Immature natural killer cell (primary cell): ENCODE results near the gene LRCH1. TPM values are rescaled to one million over a fixed set of nuclear protein-coding genes. Genes with fewer than 3 reads are reported as not detected.

Experiments
- DNase-seq, 3 donors: peaks; one replicate each; pipeline ENCODE4 v3.0.0; 2022; ENCODE audit warnings: mixed read lengths in 1 of 3
- H3K27ac Mint-ChIP-seq, 6 donors: one replicate each; pipeline ENCODE4 v1.8.0; 2020; ENCODE audit warnings: mixed read lengths in 6 of 6, mild to moderate bottlenecking in 5 of 6, inconsistent platforms in 4 of 6, moderate library complexity in 3 of 6
- H3K27me3 Mint-ChIP-seq, 3 donors: one replicate each; pipeline ENCODE4 v1.8.0; 2020 to 2021; ENCODE audit warnings: low read depth in 3 of 3, mild to moderate bottlenecking in 3 of 3, mixed read lengths in 3 of 3, moderate library complexity in 3 of 3, inconsistent platforms in 1 of 3
- H3K36me3 Mint-ChIP-seq, 3 donors: one replicate each; pipeline ENCODE4 v1.8.0; 2020; ENCODE audit warnings: mixed read lengths in 3 of 3, inconsistent platforms in 2 of 3, mild to moderate bottlenecking in 2 of 3
- H3K4me1 Mint-ChIP-seq, 2 donors: one replicate each; pipeline ENCODE4 v1.8.0; 2020; ENCODE audit warnings: inconsistent platforms in 2 of 2, mild to moderate bottlenecking in 2 of 2, mixed read lengths in 2 of 2, moderate library complexity in 1 of 2
- H3K4me3 Mint-ChIP-seq, 5 donors: one replicate each; pipeline ENCODE4 v1.8.0; 2020; ENCODE audit warnings: mild to moderate bottlenecking in 5 of 5, mixed read lengths in 5 of 5, inconsistent platforms in 3 of 5, moderate library complexity in 3 of 5
- H3K9me3 Mint-ChIP-seq, 6 donors: one replicate each; pipeline ENCODE4 v1.8.0; 2020; ENCODE audit warnings: mild to moderate bottlenecking in 6 of 6, mixed read lengths in 6 of 6, inconsistent platforms in 4 of 6, moderate library complexity in 3 of 6
- polyA plus RNA-seq, 3 donors: library from polyadenylated mRNA; unstranded; fragments of 300-500 nt; fragmentation: Illumina TruSeq; gene quantifications; one replicate each; pipeline ENCODE4 v1.2.3, GENCODE V29; 2021

LRCH1 gene
- polyA plus RNA-seq, 3 donors from 2014 or later = 3.0 to 6.6 (median 5.5) TPM

DNA sequence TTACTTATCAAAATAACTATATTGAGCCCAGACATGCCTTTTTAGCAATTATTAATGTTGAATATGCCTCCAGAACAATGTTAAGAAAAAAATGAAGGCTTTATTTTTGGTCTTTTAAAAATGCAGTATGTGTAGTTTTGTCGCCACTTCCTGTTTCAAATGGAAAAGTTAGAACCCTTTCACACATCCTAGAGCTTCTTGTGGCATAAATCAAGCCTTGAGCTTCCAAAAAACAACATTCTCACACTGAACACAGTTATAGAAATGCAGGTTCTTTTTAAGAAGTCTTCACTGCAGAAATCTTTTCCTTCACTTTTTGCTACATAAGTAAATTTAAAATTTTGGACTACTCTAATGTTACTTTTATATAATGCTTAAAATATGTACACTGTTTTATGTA is 135.3 kb downstream of the LRCH1 start:
- Mint-ChIP-seq H3K36me3 (peaks cover 14 to 18% (median 15%) of the 10 kb centered on the region in 3 donors), H3K27ac (peak overlapping the region in 3 of 6 donors; percentile 14 to 57 (median 46)), H3K27me3 (peaks cover 0 to 2% (median 0%) of the 10 kb centered on the region in 3 donors), H3K9me3 (no peaks in the 10 kb centered on the region), H3K4me1 (peaks cover 15 to 27% of the 10 kb centered on the region in 2 donors), H3K4me3 (peak overlapping the region in 2 of 5 donors; percentile 9 to 16)
- DNase-seq = no peak

- Mint-ChIP-seq H3K27ac (no peak overlapping the region), H3K36me3 (peaks cover 37 to 68% (median 51%) of the 10 kb centered on the region in 3 donors), H3K27me3 (peaks cover 0 to 1% (median 0%) of the 10 kb centered on the region in 3 donors), H3K4me1 (no peaks in the 10 kb centered on the region), H3K4me3 (no peak overlapping the region), H3K9me3 (no peaks in the 10 kb centered on the region)
- no peak for DNase-seq
These were observed 145.0 kb downstream of the LRCH1 start for GRCh38 chr13:46698014-46698413.

DNA sequence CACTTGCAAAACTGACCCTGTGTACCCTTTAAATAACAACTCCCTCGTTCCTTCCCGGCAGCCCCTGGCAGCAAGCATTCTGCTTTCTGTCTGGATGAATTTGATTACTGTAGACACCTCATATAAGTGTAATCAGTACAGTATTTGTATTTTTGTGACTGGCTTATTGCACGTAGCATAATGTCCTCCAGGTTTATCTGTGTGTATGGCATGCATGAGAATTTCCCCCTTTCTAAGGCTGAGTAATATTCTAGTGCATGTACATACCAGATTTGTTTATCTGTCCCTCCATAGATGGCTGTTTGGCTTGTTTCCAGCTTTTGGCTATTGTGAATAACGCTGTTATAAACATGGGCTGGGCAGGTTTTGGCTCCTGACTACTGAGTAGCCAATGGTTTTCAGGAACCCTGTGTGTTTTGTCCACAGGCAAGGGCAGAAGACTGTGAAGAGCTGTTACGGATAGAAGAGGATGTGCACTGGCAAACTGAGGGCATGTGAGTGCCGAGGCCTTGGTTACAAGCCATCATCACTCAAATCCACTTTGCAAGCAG is 146.0 kb downstream of the LRCH1 start:
- Mint-ChIP-seq H3K27me3 (peaks cover 0 to 1% (median 0%) of the 10 kb centered on the region in 3 donors), H3K4me1 (no peaks in the 10 kb centered on the region), H3K9me3 (no peaks in the 10 kb centered on the region), H3K27ac (no peak overlapping the region), H3K4me3 (no peak overlapping the region), H3K36me3 (peaks cover 37 to 65% (median 48%) of the 10 kb centered on the region in 3 donors)
- DNase-seq = no peak

DNA sequence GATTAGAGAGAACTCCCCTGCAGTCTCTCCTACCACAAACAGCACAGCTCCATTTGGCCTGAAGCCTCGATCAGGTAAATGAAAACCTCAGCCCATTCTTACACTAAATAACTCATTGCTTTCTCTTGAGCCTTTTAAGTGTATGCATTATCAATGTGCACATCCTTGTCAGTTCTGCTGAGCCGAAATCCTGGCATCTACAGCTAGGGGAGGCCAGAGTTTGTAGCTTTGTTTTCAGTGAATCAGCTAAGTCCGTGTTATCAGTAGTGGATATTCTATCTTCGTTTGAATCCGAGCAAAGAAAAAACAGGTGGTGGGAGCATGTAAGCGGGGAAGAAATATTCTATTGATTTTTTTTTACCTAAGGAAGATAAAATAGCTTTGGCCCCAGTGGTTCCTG is 159.6 kb downstream of the LRCH1 start:
- no peak for DNase-seq
- Mint-ChIP-seq H3K9me3 (no peaks in the 10 kb centered on the region), H3K36me3 (peaks cover 35 to 63% (median 39%) of the 10 kb centered on the region in 3 donors), H3K4me1 (no peaks in the 10 kb centered on the region), H3K27me3 (no peaks in the 10 kb centered on the region), H3K27ac (no peak overlapping the region), H3K4me3 (no peak overlapping the region)

GRCh38 chr13:46715363-46715762 is 162.4 kb downstream of the LRCH1 start:
- no peak overlapping the region for H3K4me3 Mint-ChIP-seq
- peaks cover 0 to 4% (median 0%) of the 10 kb centered on the region in 3 donors for H3K27me3 Mint-ChIP-seq
- no peak overlapping the region for H3K27ac Mint-ChIP-seq
- DNase-seq = no peak
- no peaks in the 10 kb centered on the region for H3K9me3 Mint-ChIP-seq
- H3K36me3 Mint-ChIP-seq = peaks cover 24 to 47% (median 30%) of the 10 kb centered on the region in 3 donors
- H3K4me1 Mint-ChIP-seq = no peaks in the 10 kb centered on the region

DNA sequence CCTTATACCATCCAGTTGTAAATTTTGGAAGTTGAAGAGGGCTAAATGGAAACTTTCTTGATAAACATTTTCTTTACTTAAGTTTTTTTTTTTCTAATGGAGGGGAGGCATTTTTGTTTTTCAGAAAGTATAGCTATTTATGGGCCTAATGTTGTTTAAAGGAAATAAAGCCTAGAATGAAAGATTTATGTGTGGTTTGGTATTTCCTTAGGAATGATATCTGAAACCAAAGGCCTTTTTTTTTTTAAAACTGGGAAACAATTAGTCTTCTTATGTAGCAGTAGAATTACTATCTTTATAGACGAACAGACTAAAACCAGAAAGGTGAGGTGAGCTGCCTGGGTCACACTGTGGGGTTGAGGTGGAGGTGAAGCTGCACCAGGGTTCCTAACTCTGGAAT is 163.9 kb downstream of the LRCH1 start:
- H3K27ac Mint-ChIP-seq = no peak overlapping the region
- H3K36me3 Mint-ChIP-seq = peaks cover 21 to 36% (median 25%) of the 10 kb centered on the region in 3 donors
- DNase-seq = no peak
- H3K4me3 Mint-ChIP-seq = no peak overlapping the region
- H3K27me3 Mint-ChIP-seq = peaks cover 0 to 7% (median 0%) of the 10 kb centered on the region in 3 donors
- no peaks in the 10 kb centered on the region for H3K9me3 Mint-ChIP-seq
- peaks cover 2 to 8% of the 10 kb centered on the region in 2 donors for H3K4me1 Mint-ChIP-seq

GRCh38 chr13:46717275-46717674 is 164.3 kb downstream of the LRCH1 start:
- no peak overlapping the region for H3K4me3 Mint-ChIP-seq
- peaks cover 22 to 32% (median 28%) of the 10 kb centered on the region in 3 donors for H3K36me3 Mint-ChIP-seq
- H3K27me3 Mint-ChIP-seq = peaks cover 0 to 7% (median 0%) of the 10 kb centered on the region in 3 donors
- H3K4me1 Mint-ChIP-seq = peaks cover 2 to 9% of the 10 kb centered on the region in 2 donors
- no peak overlapping the region for H3K27ac Mint-ChIP-seq
- DNase-seq = no peak
- no peaks in the 10 kb centered on the region for H3K9me3 Mint-ChIP-seq

DNA sequence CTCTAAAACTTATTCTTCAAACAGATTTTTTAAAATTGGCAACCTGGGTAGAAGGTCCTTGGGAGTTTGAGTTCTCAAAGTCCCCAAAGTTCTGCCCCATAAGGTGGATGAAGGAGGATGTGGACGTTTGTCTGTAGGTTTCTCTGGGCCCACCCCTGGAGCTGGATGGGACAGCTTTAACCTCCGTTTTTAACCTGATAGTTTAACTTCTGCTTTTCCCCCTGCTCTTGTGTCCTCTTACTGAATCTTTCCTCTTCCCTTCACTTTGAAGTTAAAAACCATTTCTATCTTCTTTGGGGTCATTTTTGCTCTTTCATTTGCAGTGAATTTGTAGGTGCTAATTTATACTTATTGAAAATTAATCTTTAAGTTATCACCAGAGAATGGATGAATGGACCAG is 164.9 kb downstream of the LRCH1 start:
- Mint-ChIP-seq H3K27me3 (peaks cover 0 to 7% (median 0%) of the 10 kb centered on the region in 3 donors), H3K27ac (no peak overlapping the region), H3K4me3 (no peak overlapping the region), H3K4me1 (peaks cover 2 to 9% of the 10 kb centered on the region in 2 donors), H3K36me3 (peaks cover 21 to 32% (median 29%) of the 10 kb centered on the region in 3 donors), H3K9me3 (no peaks in the 10 kb centered on the region)
- DNase-seq = no peak

- Mint-ChIP-seq H3K4me1 (peaks cover 7 to 19% of the 10 kb centered on the region in 2 donors), H3K27me3 (peaks cover 0 to 9% (median 0%) of the 10 kb centered on the region in 3 donors), H3K4me3 (no peak overlapping the region), H3K9me3 (no peaks in the 10 kb centered on the region), H3K36me3 (peaks cover 31 to 45% (median 42%) of the 10 kb centered on the region in 3 donors), H3K27ac (no peak overlapping the region)
- no peak for DNase-seq
These were observed 167.2 kb downstream of the LRCH1 start for GRCh38 chr13:46720189-46720588.

DNA sequence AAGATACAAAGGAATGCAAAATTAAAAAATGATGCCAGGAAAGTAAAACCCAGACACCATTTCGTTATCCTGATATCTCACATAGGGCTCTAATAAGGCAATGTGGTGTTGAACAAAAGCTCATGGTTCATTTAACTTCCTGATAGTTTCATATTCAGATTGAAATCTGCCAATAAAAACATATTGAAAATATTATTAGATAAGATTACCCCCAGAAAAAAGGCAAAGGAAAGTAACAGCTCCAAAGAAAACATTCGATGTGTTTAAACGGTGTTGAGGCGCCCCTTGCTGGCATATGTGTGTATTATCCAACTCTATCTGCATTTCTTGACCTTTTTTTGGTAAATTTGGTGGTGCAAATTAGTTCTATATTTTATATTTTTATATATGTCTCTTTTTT is 168.1 kb downstream of the LRCH1 start:
- Mint-ChIP-seq H3K27me3 (peaks cover 0 to 9% (median 0%) of the 10 kb centered on the region in 3 donors), H3K9me3 (no peaks in the 10 kb centered on the region)

GRCh38 chr13:46726347-46726746 is 173.4 kb downstream of the LRCH1 start:
- Mint-ChIP-seq H3K36me3 (peaks cover 47 to 60% (median 55%) of the 10 kb centered on the region in 3 donors), H3K4me1 (peaks cover 39 to 53% of the 10 kb centered on the region in 2 donors), H3K27ac (peak overlapping the region; percentile 27 to 72 (median 64)), H3K27me3 (peaks cover 2 to 13% (median 6%) of the 10 kb centered on the region in 3 donors), H3K4me3 (peak overlapping the region; percentile 69 to 88 (median 80)), H3K9me3 (no peaks in the 10 kb centered on the region)
- DNase-seq = peak; percentile 63 to 67 (median 63)

More for the DNA sequence above, 168.1 kb downstream of the LRCH1 start:
- Mint-ChIP-seq H3K4me3 (no peak overlapping the region), H3K27ac (no peak overlapping the region), H3K4me1 (peaks cover 16 to 27% of the 10 kb centered on the region in 2 donors), H3K36me3 (peaks cover 30 to 43% (median 35%) of the 10 kb centered on the region in 3 donors)
- DNase-seq = peak; percentile 23 to 42 (median 39)

GRCh38 chr13:46728777-46729176 is 175.8 kb downstream of the LRCH1 start:
- no peaks in the 10 kb centered on the region for H3K9me3 Mint-ChIP-seq
- H3K4me3 Mint-ChIP-seq = peak overlapping the region in 2 of 5 donors; percentile 33 to 38
- peaks cover 37 to 48% of the 10 kb centered on the region in 2 donors for H3K4me1 Mint-ChIP-seq
- peaks cover 2 to 10% (median 6%) of the 10 kb centered on the region in 3 donors for H3K27me3 Mint-ChIP-seq
- peak in 2 of 3 donors; percentile 5 to 6 for DNase-seq
- peaks cover 45 to 58% (median 54%) of the 10 kb centered on the region in 3 donors for H3K36me3 Mint-ChIP-seq
- no peak overlapping the region for H3K27ac Mint-ChIP-seq

DNA sequence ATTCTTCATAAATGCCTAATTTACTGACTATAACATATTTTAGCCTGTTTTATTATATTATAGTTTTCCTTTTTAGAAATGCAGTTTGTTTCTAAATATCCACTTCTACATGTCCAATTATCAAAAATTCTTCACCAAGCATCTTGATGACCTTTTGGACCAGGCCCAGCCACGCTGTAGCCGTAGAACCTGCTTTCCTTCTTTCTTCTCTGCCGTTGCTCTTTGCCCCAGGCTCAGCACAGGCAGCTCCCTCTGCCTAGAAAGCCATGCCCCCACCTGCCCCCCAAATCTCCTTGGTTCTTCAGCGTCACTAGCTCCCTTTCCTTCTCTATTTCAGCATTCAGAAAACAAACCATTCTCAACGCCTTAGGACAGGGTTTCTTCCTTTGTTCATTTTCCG is 178.6 kb downstream of the LRCH1 start:
- no peak for DNase-seq
- Mint-ChIP-seq H3K27ac (no peak overlapping the region), H3K36me3 (peaks cover 47 to 65% (median 50%) of the 10 kb centered on the region in 3 donors)

DNA sequence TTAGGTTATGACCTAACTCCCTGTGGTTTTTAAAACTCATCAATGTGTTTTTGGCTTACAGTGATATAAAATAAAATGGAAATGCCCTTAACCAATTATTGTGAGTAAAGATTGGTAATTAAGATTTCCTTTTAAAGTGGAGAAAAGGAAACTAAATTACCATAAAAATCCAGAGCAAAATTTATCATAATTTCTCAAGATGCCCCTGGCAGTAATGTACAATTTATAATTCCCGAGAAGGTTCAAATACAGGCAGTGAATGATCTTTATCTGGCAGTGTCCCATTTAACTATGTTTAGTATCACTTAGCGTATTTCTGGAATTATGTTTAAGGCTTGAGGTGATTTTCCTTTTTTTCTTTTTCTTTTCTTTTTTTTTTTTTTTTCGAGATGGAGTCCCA is 182.5 kb downstream of the LRCH1 start:
- Mint-ChIP-seq H3K36me3 (peaks cover 28 to 57% (median 30%) of the 10 kb centered on the region in 3 donors), H3K27ac (no peak overlapping the region), H3K9me3 (no peaks in the 10 kb centered on the region), H3K4me3 (no peak overlapping the region), H3K4me1 (no peaks in the 10 kb centered on the region), H3K27me3 (peaks cover 0 to 4% (median 0%) of the 10 kb centered on the region in 3 donors)
- DNase-seq = no peak

More for the DNA sequence above, 178.6 kb downstream of the LRCH1 start:
- Mint-ChIP-seq H3K27me3 (peaks cover 2 to 6% (median 3%) of the 10 kb centered on the region in 3 donors), H3K9me3 (no peaks in the 10 kb centered on the region), H3K4me3 (no peak overlapping the region), H3K4me1 (peaks cover 18 to 25% of the 10 kb centered on the region in 2 donors)
